Body of pancreas (tissue), 4 donors: ENCODE data around the gene ACTL10.

Source experiments
- CTCF ChIP-seq, 7 experiments: fragments of 450-650 bp in 4 of 7; fragments of 200-600 bp in 3 of 7; sonication (generic) in 3 of 7; IDR thresholded peaks; one replicate each; pipeline ENCODE4 v1.5.1; 2016 to 2019; ENCODE audit warnings: antibody characterized with exemption in 7 of 7
- POLR2A ChIP-seq, 3 donors: fragments of 450-650 bp; IDR thresholded peaks; one replicate each; pipeline ENCODE4 v1.6.1; 2016; ENCODE audit warnings: antibody characterized with exemption in 3 of 3, mild to moderate bottlenecking in 2 of 3

GRCh38 chr20:33674294-33675135 is 7.8 kb downstream of the ACTL10 start, which contains the start of gene NECAB3:
- TF ChIP-seq CTCF (IDR thresholded peaks at IDR 0.05) (no peak), POLR2A (IDR thresholded peaks at IDR 0.05) (peak; percentile 44 to 49 (median 48))
